H1 (cell line): ENCODE results near the gene CDC37. TPM values are rescaled to one million over a fixed set of nuclear protein-coding genes. Genes with fewer than 3 reads are reported as not detected.
A peak's percentile ranks its signal among the peaks of the same experiment; 100 is the strongest.

ENCODE experiments used
- CTCF ChIP-seq, 3 experiments: IDR thresholded peaks; 1 replicate in 2 of 3; 2 replicates in 1 of 3; pipeline versions ENCODE4 v1.5.1 to v1.6.1; 2011; ENCODE audit warnings: low read length in 3 of 3, mild to moderate bottlenecking in 3 of 3, inconsistent platforms in 2 of 3, low read depth in 1 of 3, moderate library complexity in 1 of 3; ENCODE audit not compliant: insufficient read depth in 1 of 3; ENCODE audit errors: control extremely low read depth in 1 of 3
- JUND ChIP-seq: IDR thresholded peaks from 2 replicates; pipeline ENCODE4 v1.6.1; 2011; ENCODE audit warnings: mild to moderate bottlenecking, improper control_type of control experiment, low read length
- polyA plus RNA-seq, 7 experiments: library from polyadenylated mRNA; depleted of rRNA in 3 of 7; stranded (reverse) in 5 of 7; unstranded in 2 of 7; fragments of >200 nt in 5 of 7; fragments of 200-250 nt in 2 of 7; gene quantifications; 1 replicate in 5 of 7; 2 replicates in 1 of 7; 4 replicates in 1 of 7; pipeline versions ENCODE4 v1.2.1 to v1.2.3, GENCODE V29; 2011 to 2013; ENCODE audit warnings: missing spikeins in 2 of 7, mixed read lengths in 2 of 7
- total RNA-seq: library from RNA; stranded (reverse); fragmentation: NEBNext Ultra II Directional; extraction: Animal tissue kit (Norgen Biotek cat#: 25700); gene quantifications from 2 replicates; pipeline ENCODE4 v1.2.1, GENCODE V29; 2021

The CDC37 gene
- total and polyA plus RNA-seq, 2 of the 8 experiments (the other 6 are each of a cell fraction or from before 2014, with no cell fraction given) = 162 to 181 TPM

- TF ChIP-seq CTCF (IDR thresholded peaks at IDR 0.05; ENCODE audit: control extremely low read depth in 1 of 3, insufficient read depth in 1 of 3, low read depth in 1 of 3, low read length in 3 of 3) (peak; percentile 58 to 76 (median 74)), JUND (0 out of 2 replicates have a peak, but pooled peaks have one; percentile 19)
These were observed 13.5 kb downstream of the CDC37 start (continued) for GRCh38 chr19:10389863-10390262.
